Astrocyte of the cerebellum (primary cell): Measurements from ENCODE around the gene ZNF107.

Experiments used
- DNase-seq: peaks from one replicate; pipeline ENCODE4 v3.0.0-alpha.2; 2011; ENCODE audit warnings: low read depth
- H3K4me3 ChIP-seq: 2 replicates; pipeline ENCODE4 v1.5.1; 2011; ENCODE audit warnings: mild to moderate bottlenecking, low read depth, low read length, moderate library complexity
- CTCF ChIP-seq: IDR thresholded peaks from 2 replicates; pipeline ENCODE4 v1.5.1; 2012; ENCODE audit warnings: low read length, low read depth, moderate library complexity, mild to moderate bottlenecking; ENCODE audit errors: missing control alignments
- in situ Hi-C: cut with HindIII; loops from 2 replicates; pipeline ENCODE4 v1.10.0; 2017; ENCODE audit warnings: low sequenced_read_pairs

The ZNF107 gene

DNA sequence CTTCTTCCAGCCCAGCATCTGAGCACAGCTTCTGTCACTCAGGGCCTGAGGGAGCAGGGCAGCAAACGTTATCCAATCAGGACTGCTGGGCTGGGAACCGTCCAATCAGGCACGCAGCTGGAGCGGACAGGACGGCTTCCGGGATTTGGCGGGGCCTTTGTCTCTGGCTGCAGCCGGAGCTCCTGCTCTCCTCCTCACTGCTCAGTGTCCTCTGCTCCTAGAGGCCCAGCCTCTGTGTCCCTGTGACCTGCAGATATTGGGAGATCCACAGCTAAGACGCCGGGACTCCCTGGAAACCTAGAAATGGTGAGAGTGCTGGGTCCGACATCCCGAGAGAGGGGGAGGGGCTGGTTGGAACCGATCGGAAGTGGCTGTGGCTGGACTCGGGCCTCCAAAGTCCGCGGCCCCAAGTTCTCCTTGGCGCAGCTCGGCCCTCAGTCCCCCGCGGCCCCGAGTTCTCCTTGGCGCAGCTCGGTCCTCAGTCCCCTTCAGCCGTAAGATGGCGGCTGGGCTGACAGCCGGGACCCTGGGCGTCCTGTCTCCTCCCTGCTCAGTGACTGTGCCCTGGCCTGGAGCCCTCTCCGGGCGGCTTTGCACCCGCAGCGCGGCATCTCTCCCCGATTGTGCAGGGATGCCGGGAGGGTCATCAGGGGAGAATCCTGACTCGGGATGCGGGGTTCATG lies at the start of gene ZNF107:
TSS of gene ZNF107 (plus strand) at position 154 of the 683 bp plus-strand sequence. CDS start at position 304, 150 bp downstream.
- DNase-seq: peak; percentile 85
- no peak for TF ChIP-seq CTCF
- in situ Hi-C loops: loop anchor here (25.0 kb wide), 1 partner anchor 221 kb away; no protein-coding TSS in a partner anchor
- H3K4me3 ChIP-seq: peak within 1 kb of the TSS; percentile 87

- in situ Hi-C loops: no loop called here
- DNase-seq: peak; percentile 16
- no peak for TF ChIP-seq CTCF
- H3K4me3 ChIP-seq: no peak overlapping the region
These were observed 47.0 kb upstream of the ZNF107 start for GRCh38 chr7:64618785-64619456.

GRCh38 chr7:64619705-64620104 lies 46.2 kb upstream of the ZNF107 start:
- in situ Hi-C loops: no loop called here
- no peak overlapping the region for H3K4me3 ChIP-seq
- no peak for TF ChIP-seq CTCF
- no peak for DNase-seq

GRCh38 chr7:64621656-64622055 lies 44.3 kb upstream of the ZNF107 start:
- in situ Hi-C loops: no loop called here
- no peak for TF ChIP-seq CTCF
- no peak for DNase-seq
- H3K4me3 ChIP-seq: no peak overlapping the region

DNA sequence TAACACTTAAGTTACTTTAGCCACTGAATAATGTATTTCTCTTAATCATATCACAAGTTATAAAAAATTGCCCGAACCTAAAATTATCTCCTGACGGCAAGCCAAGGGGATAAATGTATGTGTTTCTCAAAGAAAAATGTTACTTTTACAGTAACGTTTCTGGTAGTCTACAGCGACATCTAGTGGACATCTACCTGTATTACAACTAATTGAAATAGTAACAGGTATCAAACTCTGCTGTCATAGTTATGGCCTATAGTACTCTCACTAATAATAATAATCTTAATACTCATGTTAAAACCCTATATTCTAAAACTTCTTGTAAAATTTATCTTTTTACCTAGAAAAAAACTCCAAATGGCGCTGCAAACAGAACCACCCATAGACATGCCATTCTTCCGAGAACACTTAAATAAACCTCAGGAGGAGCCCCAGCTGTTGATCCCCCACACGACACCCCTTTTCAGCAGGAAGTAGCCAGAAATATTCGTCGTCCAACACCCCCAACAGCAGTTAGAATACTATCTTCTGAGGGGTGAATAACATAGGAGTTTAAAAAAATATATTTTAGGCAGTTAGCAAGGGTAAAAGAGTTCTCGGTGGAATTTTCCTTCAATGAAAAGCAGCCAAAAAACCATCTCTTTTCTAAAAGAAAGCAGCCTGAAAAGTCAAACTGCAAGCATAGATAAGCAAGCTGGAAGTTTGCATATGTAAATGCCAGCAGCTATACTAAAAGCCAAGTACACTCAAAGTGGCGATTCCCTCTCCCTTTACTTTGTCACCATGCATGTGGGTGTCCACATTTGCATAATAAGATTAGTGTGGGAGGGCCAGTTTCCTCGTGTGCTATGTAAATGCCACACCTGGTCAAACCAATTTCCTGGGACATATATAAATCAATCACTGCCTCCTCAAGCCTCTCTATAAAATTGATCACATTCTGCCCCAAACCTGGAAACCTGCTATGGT lies 40.5 kb upstream of the ZNF107 start:
- in situ Hi-C loops: no loop called here
- no peak for TF ChIP-seq CTCF
- no peak for DNase-seq
- H3K4me3 ChIP-seq: no peak overlapping the region

DNA sequence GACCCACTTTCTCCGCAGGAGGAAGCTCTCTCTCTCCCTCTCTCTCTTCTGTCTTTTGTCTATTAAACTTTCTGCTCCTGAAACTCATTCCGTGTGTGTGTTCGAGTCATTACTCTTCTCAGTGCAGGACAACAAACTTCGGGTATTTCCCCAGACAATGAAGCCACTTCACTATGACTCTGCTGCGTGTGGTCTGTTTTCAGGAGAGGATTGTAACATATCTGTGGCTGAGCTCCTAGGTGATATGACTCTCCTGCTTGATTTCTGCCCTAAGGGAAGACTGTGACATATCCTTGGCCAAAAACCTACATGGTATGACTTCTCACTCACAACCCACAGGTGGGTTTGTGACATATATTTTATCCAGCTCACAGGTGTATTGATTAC lies 39.9 kb upstream of the ZNF107 start:
- no peak overlapping the region for H3K4me3 ChIP-seq

More for the DNA sequence above, 39.9 kb upstream of the ZNF107 start:
- in situ Hi-C loops: no loop called here
- DNase-seq: no peak
- TF ChIP-seq CTCF: no peak
